DMS114 treated with DMSO at 0.1 percent for 48 hours (cell line): ENCODE measurements around the gene RBM23.
"Not testable (repeated sequence)": the region's sequence is repeated elsewhere in the genome, so short reads cannot be mapped to it uniquely, and the experiment has no call there.

Experiments
- DNase-seq: peaks from one replicate; lab custom pipeline; 2025; ENCODE audit not compliant: unreplicated experiment; lab: John Stamatoyannopoulos, UW

RBM23 gene

DNA sequence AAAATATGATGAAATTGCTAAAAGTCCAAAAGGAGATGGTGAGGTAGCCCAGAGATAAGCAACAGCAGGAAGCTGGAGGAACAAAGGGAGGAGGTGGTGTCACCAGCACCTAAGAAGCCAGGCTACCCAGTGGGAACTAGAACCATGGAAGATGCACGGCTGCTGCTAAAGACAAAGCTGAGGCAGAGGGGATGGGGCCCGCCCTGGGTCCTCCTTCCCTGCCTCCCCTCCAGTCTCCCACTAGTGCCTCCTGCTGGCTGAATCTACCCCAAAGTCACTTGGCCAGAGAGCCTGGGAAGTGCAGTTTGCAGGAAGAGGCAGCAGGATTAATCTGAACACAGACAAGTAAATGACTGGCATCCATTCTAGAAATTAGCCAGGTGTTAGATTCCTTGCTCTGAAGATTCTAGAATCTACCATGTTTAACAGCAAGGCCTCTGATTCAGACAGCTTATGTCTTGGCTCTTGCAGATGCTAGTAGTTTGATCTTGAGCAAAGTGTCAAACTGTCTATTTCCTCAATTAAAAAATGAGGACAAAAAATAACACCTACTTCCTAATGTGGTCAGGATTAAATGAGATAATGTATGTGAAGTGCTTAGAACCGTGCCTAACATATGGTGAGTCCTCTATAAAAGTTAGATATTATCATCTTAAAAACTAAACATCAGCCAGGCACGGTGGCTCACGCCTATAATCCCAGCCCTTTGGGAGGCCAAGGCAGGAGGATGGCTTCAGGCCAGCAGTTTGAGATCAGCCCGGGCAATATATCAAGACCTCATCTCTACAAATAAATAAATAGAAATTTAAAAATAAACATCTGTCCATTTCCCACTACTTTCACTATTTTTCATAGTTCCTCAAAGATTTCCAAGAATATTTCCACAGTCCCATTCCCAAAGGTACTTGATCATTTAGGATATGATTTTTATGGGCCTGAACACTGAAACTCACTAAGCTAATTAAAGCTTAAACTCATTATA, 53.2 kb downstream of the RBM23 start:
- DNase-seq = no peak

DNA sequence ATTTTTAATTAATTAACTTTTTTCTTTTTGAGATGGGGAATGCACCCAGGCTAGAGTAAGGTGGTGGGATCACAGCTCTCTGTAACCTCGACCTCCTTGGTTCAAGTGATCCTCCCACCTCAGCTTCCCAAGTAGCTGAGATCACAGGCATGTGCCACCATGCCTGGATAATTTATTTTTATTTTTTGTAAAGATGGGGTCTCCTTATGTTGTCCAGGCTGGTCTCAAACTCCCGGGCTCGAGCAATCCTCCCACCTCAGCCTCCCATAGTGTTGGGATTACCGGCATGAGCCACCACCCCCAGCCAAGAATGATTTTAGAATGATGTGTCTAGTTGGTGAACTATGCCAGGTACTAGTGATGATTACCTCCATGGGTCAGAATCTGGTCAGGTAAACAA, 54.0 kb downstream of the RBM23 start:
- no peak for DNase-seq

DNA sequence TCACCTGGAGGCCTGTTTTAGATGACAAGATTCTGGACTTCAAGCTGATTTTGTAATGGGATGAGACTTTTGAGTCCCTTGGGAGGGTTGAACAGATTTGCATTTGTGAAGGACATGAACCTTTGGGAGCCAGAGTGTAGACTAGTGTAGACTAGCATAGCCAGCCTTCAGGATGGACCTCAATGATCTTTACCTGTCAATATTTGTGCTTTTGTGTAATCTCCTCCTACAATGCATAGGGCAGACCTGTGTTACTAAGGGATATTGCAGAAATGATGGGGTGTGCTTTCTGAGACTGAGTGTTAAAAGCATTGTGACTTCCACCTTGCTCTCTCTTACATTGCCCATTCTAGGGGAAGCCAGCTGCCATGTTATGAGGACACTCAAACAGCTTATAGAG, 57.3 kb downstream of the RBM23 start:
- DNase-seq = no peak

DNA sequence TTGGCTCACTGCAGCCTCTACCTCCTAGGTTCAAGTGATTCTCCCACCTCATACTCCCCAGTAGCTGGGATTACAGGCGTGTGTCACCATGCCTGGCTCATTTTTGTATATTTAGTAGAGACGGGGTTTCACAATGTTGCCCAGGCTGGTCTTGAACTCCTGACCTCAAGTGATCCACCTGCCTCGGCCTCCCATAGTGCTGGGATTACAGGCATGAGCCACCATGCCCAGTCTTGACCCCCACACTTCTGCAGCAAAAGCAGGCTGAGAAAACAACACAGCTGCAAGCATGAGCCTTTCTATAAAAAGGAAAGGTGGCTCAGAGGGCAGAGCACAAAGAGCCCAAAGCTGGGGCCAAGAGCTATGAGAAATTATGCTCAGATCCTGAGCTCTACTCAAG, 58.6 kb downstream of the RBM23 start:
- DNase-seq = not testable (repeated sequence)

DNA sequence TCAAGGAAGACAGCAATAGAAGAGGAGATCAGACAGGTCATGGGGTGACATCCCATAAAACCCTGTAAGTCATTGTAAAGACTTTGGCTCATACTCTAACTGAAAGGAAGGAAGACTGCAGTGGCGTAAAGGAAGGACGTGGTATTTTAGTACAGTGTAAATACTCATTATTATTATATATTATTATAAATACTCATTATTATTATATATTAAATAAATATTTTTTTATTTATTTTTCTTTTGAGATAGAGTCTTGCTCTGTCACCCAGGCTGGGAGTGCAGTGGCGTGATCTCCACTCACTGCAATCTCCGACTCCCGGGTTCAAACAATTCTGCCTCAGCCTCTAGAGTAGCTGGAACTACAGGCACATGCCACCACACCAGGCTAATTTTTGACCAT, 62.5 kb downstream of the RBM23 start:
- DNase-seq = no peak

DNA sequence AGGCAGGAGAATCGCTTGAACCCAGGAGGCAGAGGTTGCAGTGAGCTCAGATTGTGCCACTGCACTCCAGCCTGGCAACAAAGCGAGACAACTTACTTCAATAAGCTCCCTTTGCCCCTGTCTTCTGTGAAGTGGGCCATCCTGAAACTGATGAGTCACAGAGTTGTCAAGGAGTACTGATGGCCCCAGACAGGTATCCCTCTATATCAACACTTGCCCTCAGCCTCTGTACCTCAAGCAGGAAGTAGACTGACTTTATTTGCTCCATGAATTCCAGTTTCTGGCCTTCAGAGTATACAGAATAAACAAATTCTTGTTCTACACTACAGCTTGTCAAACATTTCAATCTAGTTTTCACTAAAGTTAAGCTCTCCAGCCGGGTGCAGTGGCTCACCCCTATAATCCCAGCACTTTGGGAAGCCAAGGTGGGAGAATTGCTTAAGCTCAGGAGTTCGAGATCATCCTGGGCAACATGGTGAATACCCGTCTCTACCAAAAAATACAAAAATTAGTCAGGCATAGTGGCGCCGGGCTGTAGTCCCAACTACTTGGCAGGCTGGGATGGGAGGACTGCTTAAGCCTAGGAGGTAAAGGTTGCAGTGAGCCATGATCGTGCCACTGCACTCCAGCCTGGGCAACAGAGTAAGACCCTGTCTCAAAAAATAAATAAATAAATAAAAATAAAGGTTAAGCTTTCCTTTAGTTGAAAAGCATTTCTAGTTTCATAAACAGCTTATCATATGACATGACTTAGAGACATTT, 63.8 kb downstream of the RBM23 start:
- no peak for DNase-seq

DNA sequence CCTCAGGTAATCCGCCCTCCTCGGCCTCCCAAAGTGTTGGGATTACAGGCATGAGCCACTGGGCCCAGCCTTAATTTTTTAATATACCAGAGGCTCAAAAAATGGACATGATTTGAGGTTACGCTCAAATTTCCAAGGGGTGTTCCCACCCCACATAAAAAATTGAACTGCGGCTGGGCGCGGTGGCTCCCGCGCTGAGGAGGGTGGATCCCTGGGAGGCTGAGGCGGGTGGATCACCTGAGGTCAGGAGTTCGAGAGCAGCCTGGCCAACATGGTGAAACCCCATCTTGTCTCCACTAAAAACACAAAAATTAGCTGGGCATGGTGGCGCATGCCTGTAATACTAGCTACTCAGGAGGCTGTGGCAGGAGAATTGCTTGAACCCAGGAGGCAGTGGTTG, 64.7 kb downstream of the RBM23 start:
- not testable (repeated sequence) for DNase-seq

DNA sequence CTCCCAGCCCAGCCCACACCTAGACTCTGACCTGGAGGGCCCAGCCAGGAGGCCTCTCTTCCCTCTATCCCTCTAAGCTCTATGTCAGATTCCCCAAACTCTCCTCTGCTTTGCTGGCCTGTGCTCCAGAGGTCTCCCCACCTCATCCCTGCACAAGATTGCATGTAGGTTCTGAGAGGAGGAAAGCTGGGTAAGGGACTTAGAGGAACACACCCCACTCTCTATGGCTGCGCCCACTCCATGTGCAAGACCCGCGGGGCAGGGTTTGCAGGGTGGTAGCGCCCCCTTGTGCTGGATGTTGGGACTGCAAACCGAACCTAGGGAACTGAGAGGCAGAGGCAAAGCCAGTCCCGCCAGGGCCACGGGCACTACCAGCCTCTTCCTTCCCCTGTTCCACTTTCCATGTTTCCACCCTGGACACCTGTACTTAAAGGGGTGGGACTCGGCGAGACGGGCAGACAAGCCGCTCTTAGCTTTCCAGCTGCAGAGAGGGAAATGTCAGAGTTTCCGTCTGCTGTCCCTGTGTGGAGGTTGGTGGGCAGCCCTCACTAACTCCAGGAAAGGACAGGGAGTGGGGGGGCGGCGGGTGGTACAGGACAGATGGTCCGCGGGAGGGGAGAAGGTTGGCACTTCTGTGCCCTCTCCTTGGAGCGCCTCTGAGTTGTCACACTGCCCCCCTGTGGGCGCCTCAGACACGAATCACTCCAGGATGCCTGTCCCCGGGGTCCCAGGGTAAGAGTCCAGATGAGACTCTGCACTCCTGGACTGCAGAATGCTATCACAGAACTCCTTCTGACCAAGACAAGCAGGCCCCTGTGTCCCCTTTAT, 65.8 kb downstream of the RBM23 start:
- peak; percentile 43 for DNase-seq

DNA sequence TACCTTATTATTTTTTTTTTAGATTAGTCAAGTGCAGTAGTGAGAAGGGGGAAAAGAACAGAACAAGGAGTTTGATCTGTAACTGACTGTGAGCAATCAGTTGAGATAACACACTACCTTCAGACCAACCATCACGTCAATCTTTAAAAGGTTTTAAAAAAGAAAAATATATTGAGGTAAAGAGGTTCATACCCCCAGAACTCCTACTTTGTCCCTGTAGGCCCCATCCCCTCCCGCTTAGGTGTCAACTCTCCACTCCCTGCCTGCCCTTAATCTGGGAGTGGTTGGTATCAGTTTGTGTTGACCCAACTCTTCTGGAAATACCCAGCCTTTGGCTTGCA, 66.4 kb downstream of the RBM23 start:
- DNase-seq = no peak

DNA sequence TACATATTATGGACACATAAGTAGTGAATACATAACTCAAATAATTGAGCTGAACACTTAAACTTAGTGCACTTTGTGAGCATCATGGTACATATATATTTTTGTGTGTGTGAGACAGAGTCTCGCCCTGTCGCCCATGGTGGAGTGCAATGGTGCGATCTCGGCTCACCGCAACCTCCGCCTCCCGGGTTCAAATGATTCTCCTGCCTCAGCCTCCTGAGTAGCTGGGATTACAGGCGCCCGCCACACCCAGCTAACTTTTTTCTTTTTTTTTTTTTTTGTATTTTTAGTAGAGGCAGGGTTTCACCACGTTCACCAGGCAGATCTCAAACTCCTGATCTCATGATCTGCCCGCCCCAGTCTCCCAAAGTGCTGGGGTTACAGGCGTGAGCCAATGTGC, 66.8 kb downstream of the RBM23 start:
- DNase-seq = not testable (repeated sequence)

DNA sequence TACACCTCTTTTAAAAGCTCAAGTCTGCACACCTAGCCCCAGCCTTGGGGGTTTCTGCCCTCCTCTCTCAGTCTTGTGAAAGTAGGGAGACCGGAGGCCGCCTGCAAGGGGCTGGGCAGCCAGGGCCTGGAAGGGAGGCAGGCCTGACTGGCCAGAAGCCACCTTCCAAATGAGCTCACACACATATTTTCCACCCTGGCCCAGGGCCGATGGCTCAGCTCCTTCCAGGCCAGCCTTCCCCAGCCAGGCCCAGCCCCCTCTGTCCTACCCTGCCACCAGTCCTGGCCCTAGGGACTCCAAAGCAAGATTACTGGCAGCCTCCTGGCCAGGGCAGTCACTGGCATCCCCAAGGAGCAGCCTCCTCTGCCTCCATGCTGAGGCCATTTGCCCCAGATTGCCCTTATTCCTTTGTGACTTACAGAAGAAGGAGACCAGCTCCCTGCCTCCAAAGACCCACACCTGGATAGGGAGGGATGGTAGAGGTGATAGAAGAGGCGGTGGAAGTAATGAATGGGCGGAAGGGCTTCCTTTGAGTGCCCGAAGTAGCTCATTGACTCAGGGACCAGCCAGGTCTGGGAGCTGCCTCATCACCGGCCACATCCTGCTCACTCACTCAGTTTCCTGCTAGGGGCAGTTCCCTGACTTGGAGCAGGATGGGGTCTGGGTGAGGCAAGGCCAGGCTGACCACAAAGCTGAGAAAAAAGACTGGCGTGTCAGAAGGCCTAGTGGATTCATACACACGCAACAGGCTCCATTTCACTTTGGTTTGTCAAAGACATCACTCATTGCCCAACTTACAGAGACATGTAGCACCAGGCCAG, 67.8 kb downstream of the RBM23 start:
- DNase-seq = no peak

DNA sequence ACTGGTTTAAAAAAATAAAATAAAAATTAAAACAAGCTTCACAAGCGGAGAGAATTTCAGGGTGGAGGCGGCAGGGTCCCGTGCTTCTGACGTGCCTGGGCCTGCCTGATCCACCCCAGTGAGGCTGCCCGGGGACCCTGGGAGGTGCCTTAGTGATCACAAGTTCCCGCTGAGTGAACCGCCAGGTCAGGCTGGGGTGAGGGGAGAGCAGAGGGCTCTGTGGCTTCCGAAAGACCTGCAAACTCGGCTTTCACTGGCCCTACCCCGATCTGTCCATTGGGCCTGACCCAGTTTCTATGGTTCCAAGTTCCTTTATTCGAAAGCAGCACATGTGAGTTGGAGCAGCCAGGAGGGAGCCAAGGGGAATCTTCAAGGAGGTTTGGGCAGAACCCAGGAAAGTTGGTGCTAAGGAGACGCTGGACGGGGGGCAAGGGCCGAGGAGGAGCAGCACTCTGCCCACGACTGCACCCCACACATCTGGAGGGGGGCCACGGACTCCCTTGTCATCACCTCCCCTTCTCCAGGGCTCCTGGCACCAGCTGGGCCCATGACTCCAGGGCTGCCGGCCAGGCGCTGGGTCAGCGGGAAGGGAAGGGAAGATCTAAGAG, 69.6 kb downstream of the RBM23 start:
- DNase-seq = no peak

DNA sequence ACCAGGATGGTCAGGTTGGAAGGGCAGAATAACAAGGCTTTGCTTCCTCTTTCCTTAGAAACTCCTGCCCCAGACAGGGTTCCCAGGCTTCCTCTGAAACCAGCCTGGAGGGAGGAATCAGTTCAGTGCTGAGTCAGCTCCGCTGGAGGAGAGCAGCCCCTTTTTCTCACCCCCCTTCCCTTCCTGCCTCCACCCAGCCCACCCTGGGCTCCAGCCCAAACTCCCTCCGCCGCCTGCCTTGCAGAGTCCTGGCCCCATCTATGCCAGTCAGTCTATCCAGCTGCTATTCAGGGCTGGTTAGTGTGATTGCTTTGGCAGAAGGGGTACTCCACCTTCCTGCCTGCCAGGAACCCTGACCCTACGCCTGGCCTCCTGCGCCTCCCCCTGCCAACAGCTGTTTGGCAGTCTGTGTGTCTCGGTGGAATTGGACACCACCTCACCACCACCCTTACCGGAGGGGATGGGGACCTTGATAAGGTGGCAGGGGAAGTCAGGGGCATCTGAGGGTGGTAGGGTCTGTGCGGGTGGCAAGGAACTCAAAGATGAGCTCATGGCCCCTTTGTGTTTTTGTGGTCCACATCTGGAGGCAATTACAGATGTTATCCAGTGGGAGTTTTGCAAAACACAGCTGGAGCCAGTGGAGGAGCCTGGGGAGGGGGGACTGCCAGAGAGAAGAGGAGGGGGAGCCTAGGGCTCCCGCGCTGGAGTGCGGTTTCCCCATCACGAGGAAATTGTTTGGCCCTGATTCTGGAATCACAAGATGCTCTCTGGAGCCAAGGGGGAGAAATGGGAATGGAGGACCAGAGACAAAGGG, 70.4 kb downstream of the RBM23 start:
- no peak for DNase-seq

DNA sequence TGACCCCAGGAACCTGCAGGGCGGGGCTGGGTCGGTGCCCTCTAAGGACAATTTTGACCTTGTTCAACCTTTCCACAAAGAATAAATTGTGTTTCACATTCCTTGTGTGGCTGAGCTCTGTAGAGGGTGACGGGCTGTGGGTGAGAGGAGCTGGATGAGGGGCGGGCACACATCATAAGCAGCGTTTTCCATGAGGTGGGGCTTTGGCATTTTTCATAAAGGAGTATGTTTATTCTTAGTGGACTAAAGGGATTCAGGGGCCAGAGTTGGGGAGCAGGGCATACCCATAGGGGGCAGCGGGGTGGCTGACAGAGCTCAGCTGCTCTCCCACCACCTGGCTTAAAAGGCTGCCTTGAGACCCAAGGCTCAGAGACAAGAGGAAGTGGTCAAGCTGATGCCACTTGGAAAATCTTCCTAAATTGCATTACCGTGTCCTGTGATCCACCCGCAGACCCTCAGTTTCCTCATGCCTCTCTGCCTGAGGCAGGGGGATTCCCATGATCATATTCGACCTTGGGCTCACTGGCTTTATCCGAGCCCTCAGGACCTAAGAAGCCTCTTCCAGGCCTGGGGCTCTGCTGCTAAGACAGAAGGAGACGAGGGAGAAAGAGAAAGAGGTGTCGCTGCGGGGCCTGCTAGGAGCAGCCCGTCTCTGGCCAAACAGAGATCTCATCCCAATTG, 71.1 kb downstream of the RBM23 start:
- DNase-seq = no peak

DNA sequence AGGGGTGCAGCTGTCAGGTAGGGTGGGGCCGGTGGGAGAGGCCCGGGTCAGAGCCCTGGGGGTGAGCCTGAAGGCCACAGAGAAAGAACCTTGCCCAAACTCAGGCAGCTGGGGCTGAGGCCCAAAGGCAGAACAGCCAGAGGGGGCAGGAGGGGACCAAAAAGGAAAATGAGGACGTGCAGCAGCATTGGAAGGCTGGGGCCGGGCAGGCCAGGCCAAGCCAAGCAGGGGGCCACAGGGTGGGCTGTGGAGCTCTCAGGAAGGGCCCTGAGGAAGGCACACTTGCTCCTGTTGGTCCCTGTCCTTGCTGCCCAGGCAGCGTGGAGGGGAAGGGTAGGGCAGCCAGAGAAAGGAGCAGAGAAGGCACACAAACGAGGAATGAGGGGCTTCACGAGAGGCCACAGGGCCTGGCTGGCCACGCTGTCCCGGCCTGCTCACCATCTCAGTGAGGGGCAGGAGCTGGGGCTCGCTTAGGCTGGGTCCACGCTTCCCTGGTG, 72.1 kb downstream of the RBM23 start:
- no peak for DNase-seq

DNA sequence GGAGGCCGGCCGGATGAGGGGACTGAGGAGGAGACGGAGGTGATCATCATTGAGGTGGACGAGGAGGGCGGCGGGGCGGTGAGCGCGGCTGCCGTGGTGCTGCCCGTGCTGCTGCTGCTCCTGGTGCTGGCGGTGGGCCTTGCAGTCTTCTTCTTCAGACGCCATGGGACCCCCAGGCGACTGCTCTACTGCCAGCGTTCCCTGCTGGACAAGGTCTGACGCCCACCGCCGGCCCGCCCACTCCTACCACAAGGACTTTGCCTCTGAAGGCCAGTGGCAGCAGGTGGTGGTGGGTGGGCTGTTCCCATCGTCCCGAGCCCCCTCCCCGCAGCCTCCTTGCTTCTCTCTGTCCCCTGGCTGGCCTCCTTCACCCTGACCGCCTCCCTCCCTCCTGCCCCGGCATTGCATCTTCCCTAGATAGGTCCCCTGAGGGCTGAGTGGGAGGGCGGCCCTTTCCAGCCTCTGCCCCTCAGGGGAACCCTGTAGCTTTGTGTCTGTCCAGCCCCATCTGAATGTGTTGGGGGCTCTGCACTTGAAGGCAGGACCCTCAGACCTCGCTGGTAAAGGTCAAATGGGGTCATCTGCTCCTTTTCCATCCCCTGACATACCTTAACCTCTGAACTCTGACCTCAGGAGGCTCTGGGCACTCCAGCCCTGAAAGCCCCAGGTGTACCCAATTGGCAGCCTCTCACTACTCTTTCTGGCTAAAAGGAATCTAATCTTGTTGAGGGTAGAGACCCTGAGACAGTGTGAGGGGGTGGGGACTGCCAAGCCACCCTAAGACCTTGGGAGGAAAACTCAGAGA, 72.9 kb downstream of the RBM23 start:
- no peak for DNase-seq

DNA sequence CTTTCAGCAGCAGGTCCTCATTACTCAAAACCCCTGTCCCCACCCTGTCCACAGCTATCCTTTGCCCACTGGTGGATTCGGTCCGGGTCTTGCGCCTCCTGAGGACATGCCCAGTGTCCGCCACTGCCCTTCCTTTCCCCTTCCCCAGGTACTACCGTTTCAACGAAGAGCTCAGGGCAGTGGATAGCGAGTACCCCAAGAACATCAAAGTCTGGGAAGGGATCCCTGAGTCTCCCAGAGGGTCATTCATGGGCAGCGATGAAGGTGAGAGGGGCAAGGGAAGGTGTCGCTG, 73.9 kb downstream of the RBM23 start:
- DNase-seq = no peak
